HuH-7.5 (cell line): ENCODE data around the gene RTBDN.

Experiments used
- DNase-seq: peaks from one replicate; pipeline ENCODE4 v3.0.0; 2011; ENCODE audit warnings: low spot score

RTBDN gene

GRCh38 chr19:12792051-12792852 lies 42.1 kb downstream of the RTBDN start:
- peak; percentile 65 for DNase-seq

- DNase-seq, result peak; percentile 97
Measured at GRCh38 chr19:12791345-12792050, 42.9 kb downstream of the RTBDN start, which contains the start of gene JUNB. Gene JUNB, plus strand, starts transcription at chr19:12791486. Its CDS starts 286 bp downstream, at chr19:12791772.

- no peak for DNase-seq
Measured at GRCh38 chr19:12790628-12791344, 43.6 kb downstream of the RTBDN start.

- DNase-seq, result peak; percentile 96
Measured at GRCh38 chr19:12789904-12790619, 44.3 kb downstream of the RTBDN start.

GRCh38 chr19:12789098-12789903 lies 45.1 kb downstream of the RTBDN start:
- DNase-seq, result peak; percentile 75

- peak; percentile 89 for DNase-seq
Measured at GRCh38 chr19:12788682-12789097, 45.7 kb downstream of the RTBDN start.

GRCh38 chr19:12788042-12788681 lies 46.2 kb downstream of the RTBDN start:
- DNase-seq, result no peak

GRCh38 chr19:12787458-12787857 lies 46.9 kb downstream of the RTBDN start:
- DNase-seq, result no peak

GRCh38 chr19:12786952-12787351 lies 47.4 kb downstream of the RTBDN start:
- no peak for DNase-seq

GRCh38 chr19:12786141-12786870 lies 48.1 kb downstream of the RTBDN start:
- no peak for DNase-seq

GRCh38 chr19:12785431-12786031 lies 48.8 kb downstream of the RTBDN start:
- no peak for DNase-seq

GRCh38 chr19:12784871-12785430 lies 49.4 kb downstream of the RTBDN start:
- peak; percentile 26 for DNase-seq

GRCh38 chr19:12784394-12784870 lies 49.9 kb downstream of the RTBDN start:
- no peak for DNase-seq

- DNase-seq, result peak; percentile 68
Measured at GRCh38 chr19:12783849-12784393, 50.5 kb downstream of the RTBDN start.

- DNase-seq, result no peak
Measured at GRCh38 chr19:12783291-12783848, 51.0 kb downstream of the RTBDN start.

- DNase-seq, result peak; percentile 67
Measured at GRCh38 chr19:12782424-12783290, 51.7 kb downstream of the RTBDN start.

GRCh38 chr19:12782174-12782423 lies 52.3 kb downstream of the RTBDN start:
- DNase-seq, result no peak
